ENCODE results near the gene PYGL. TPM values are rescaled to one million over a fixed set of nuclear protein-coding genes. Genes with fewer than 3 reads are reported as not detected.

The PYGL gene
- total RNA-seq, 1 experiment from 2014 or later, result 23.0 TPM

- no TSS peak for BruUV-seq (replicated peaks)
- in situ Hi-C loops (cut with HindIII; ENCODE audit: low pct_unique_long_range_greater_than_20kb, low sequenced_read_pairs), result no loop called here
- CTCF ChIA-PET, result no interaction called here
These were observed 79.3 kb downstream of the PYGL start for GRCh38 chr14:50864946-50865345.

GRCh38 chr14:50864237-50864636, 80.0 kb downstream of the PYGL start:
- no peaks in the 10 kb centered on the region for H3K9me3 ChIP-seq (ENCODE audit: control insufficient read depth, insufficient read depth, low read depth, low read length)
- intact Hi-C loops (cut with micrococcal nuclease; ENCODE audit: unreplicated experiment) (loop anchor here (10.0 kb wide), 1 partner anchor 259 kb away; no protein-coding TSS in a partner anchor), in situ Hi-C loops (cut with HindIII; ENCODE audit: low pct_unique_long_range_greater_than_20kb, low sequenced_read_pairs) (no loop called here)
- H3K36me3 ChIP-seq (ENCODE audit: control insufficient read depth, insufficient read depth, low read length), result no peaks in the 10 kb centered on the region
- H3K4me3 ChIP-seq (ENCODE audit: low read depth in 2 of 2, low read length in 2 of 2), result no peak overlapping the region
- CTCF ChIA-PET, result no interaction called here
- H3K4me1 ChIP-seq (ENCODE audit: control insufficient read depth, insufficient read depth, low read length), result no peaks in the 10 kb centered on the region; the same call in 1 of the 2 replicates
- POLR2A ChIA-PET, result no interaction called here
- no peak for DNase-seq (ENCODE audit: low read depth, low spot score)
- TF ChIP-seq SIN3A (IDR thresholded peaks at IDR 0.05; ENCODE audit: borderline replicate concordance, insufficient read depth, low read depth, low read length) (no peak), TCF7L2 (IDR thresholded peaks at IDR 0.05; ENCODE audit: low read depth, low read length) (no peak), REST (IDR thresholded peaks at IDR 0.05; ENCODE audit: insufficient read depth in 1 of 2, low read depth in 2 of 2, low read length in 1 of 2) (no peak), CTCF (IDR thresholded peaks at IDR 0.05) (no peak)
- H3K27me3 ChIP-seq (ENCODE audit: control insufficient read depth, insufficient read depth, low read length), result peaks cover 12% of the 10 kb centered on the region
- ATAC-seq, result no peak
- H3K27ac ChIP-seq (ENCODE audit: low read length), result no peak overlapping the region
- BruUV-seq (replicated peaks), result no TSS peak

More at GRCh38 chr14:50864946-50865345, 79.3 kb downstream of the PYGL start:
- TF ChIP-seq SIN3A (IDR thresholded peaks at IDR 0.05; ENCODE audit: borderline replicate concordance, insufficient read depth, low read depth, low read length), result no peak
- TF ChIP-seq CTCF (IDR thresholded peaks at IDR 0.05), result no peak
- TF ChIP-seq REST (IDR thresholded peaks at IDR 0.05; ENCODE audit: insufficient read depth in 1 of 2, low read depth in 2 of 2, low read length in 1 of 2), result no peak
- TF ChIP-seq TCF7L2 (IDR thresholded peaks at IDR 0.05; ENCODE audit: low read depth, low read length), result no peak
- no peak for TF ChIP-seq POLR2AphosphoS5 (IDR thresholded peaks at IDR 0.05; ENCODE audit: low read depth, low read length)
- DNase-seq (ENCODE audit: low read depth, low spot score) (no peak), ATAC-seq (no peak)
- H3K4me1 ChIP-seq (ENCODE audit: control insufficient read depth, insufficient read depth, low read length), result no peaks in the 10 kb centered on the region; the same call in 1 of the 2 replicates
- intact Hi-C loops (cut with micrococcal nuclease; ENCODE audit: unreplicated experiment), result loop anchor here (10.0 kb wide), 1 partner anchor 260 kb away; no protein-coding TSS in a partner anchor
- H3K36me3 ChIP-seq (ENCODE audit: control insufficient read depth, insufficient read depth, low read length), result no peaks in the 10 kb centered on the region
- no peak overlapping the region for H3K27ac ChIP-seq (ENCODE audit: low read length)
- H3K27me3 ChIP-seq (ENCODE audit: control insufficient read depth, insufficient read depth, low read length), result peaks cover 16% of the 10 kb centered on the region
- no peaks in the 10 kb centered on the region for H3K9me3 ChIP-seq (ENCODE audit: control insufficient read depth, insufficient read depth, low read depth, low read length)
- H3K4me3 ChIP-seq (ENCODE audit: low read depth in 2 of 2, low read length in 2 of 2), result no peak overlapping the region
- POLR2A ChIA-PET, result no interaction called here
